Measurements from ENCODE around the gene ZC3H11A.
A peak's percentile ranks its signal among the peaks of the same experiment; 100 is the strongest.

Gene ZC3H11A

DNA sequence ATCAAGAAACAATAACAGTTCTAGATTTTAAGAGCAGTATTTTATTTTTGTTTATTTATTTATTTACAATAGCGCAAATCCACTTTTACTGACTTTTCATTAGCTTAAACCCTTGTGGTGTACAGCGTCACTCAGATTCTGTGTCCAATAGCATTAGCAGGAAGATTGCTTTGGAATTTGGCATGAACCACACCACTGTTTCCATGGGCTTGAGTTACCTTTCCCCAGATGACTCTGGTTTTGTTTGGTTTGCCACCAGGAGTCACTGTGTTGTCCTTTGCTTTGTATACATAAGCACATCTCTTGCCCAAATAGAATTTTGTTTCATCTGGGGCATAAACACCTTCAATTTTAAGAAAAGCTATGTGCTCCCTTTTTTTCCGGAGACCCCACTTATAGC, 40.1 kb downstream of the ZC3H11A start:
- no peak for DNase-seq (ENCODE audit: low read depth)
- H3K4me3 ChIP-seq (ENCODE audit: low read depth, low read length), result no peak overlapping the region
- TF ChIP-seq, protein P1, sequence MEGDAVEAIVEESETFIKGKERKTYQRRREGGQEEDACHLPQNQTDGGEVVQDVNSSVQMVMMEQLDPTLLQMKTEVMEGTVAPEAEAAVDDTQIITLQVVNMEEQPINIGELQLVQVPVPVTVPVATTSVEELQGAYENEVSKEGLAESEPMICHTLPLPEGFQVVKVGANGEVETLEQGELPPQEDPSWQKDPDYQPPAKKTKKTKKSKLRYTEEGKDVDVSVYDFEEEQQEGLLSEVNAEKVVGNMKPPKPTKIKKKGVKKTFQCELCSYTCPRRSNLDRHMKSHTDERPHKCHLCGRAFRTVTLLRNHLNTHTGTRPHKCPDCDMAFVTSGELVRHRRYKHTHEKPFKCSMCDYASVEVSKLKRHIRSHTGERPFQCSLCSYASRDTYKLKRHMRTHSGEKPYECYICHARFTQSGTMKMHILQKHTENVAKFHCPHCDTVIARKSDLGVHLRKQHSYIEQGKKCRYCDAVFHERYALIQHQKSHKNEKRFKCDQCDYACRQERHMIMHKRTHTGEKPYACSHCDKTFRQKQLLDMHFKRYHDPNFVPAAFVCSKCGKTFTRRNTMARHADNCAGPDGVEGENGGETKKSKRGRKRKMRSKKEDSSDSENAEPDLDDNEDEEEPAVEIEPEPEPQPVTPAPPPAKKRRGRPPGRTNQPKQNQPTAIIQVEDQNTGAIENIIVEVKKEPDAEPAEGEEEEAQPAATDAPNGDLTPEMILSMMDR (conservative IDR thresholded peaks at IDR 0.05; ENCODE audit: low read depth, low read length), result no peak

DNA sequence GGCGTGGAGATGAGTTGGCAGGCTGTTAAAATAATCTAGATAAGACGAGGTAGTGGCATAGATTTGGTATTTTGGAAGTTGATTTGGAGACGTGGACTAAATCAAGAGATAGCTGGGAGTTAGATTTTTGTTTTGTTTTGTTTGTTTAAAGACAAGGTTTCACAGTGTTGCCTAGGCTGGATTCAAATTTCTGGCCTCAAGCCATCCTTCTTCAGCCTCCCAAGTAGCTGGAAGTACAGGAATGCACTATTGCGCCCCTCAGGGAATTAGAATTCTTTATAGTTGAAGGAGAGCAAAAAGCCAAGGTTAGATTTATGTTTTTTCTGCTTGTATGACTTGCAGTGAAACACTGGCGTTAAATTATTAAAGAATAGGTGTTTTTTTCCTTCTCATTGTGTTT, 43.7 kb downstream of the ZC3H11A start:
- DNase-seq (ENCODE audit: low read depth), result peak; percentile 97
- TF ChIP-seq, protein P1 (conservative IDR thresholded peaks at IDR 0.05; ENCODE audit: low read depth, low read length), result no peak
- no peak overlapping the region for H3K4me3 ChIP-seq (ENCODE audit: low read depth, low read length)

DNA sequence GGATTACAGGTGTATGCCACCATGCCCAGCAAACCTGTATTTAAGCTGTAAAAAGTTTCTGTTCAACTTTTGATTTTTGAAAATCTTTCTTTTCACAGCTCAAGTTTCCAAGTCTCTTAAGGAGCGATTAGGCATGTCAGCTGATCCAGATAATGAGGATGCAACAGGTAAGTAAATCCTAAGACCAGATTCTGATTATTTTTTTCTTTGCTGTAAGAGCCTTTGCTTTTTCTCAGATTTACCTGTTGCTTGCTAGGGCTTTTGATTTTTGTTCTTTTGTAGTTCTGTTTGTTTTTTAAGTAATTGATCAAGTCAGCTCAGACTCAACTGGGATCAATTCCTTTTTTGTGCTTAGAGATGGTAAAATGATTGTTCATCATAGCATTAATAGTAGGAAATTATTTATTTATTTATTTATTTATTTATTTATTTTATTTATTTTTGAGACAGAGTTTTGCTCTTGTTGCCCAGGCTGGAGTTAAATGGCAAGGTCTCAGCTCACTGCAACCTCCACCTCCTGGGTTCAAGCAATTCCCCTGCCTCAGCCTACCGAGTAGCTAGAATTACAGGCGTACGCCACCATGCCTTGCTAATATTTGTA, 44.9 kb downstream of the ZC3H11A start:
- no peak for DNase-seq (ENCODE audit: low read depth)
- TF ChIP-seq, protein P1 (conservative IDR thresholded peaks at IDR 0.05; ENCODE audit: low read depth, low read length), result no peak
- H3K4me3 ChIP-seq (ENCODE audit: low read depth, low read length), result no peak overlapping the region

DNA sequence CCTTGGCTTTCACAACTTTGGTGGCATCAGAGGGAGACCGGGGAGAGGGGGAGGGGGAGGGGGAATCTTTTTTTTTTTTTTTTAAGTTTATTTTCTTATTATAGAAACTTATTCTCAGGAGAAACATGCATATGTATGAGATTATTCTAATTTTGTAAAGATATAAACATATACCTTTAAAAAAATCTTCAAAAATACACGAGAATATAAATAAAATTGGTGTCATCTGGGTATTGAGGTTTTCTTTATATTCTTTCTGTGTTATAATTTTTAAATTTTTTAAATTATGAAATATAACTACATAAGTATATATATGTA, 47.1 kb downstream of the ZC3H11A start:
- no peak for DNase-seq (ENCODE audit: low read depth)
- H3K4me3 ChIP-seq (ENCODE audit: low read depth, low read length), result no peak overlapping the region
- TF ChIP-seq, protein P1 (conservative IDR thresholded peaks at IDR 0.05; ENCODE audit: low read depth, low read length), result no peak

DNA sequence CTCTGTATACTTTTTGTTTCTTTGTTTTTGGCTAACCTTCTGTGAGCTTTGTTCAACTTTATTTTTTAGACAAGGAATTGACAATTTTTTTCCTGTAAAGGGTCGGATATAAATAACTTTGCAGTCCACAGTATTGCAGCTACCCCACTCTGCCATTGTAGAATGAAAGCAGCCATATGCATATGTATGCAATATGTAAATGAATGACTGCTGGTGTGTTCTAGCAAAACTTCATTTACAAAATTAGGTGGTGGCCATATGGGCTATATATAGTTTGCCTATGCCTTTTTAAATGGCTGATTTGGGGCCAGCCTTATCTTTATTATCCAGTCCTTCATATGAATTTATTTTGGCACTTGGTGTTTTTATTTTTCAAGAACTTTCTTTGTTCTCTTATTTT, 48.0 kb downstream of the ZC3H11A start:
- TF ChIP-seq, protein P1 (conservative IDR thresholded peaks at IDR 0.05; ENCODE audit: low read depth, low read length), result no peak
- H3K4me3 ChIP-seq (ENCODE audit: low read depth, low read length), result no peak overlapping the region
- no peak for DNase-seq (ENCODE audit: low read depth)
